ENCODE results near the gene NRG3. TPM values are rescaled to one million over a fixed set of nuclear protein-coding genes. Genes with fewer than 3 reads are reported as not detected.

Gene NRG3
- total and polyA plus RNA-seq, 5 experiments from 2014 or later, result not detected

DNA sequence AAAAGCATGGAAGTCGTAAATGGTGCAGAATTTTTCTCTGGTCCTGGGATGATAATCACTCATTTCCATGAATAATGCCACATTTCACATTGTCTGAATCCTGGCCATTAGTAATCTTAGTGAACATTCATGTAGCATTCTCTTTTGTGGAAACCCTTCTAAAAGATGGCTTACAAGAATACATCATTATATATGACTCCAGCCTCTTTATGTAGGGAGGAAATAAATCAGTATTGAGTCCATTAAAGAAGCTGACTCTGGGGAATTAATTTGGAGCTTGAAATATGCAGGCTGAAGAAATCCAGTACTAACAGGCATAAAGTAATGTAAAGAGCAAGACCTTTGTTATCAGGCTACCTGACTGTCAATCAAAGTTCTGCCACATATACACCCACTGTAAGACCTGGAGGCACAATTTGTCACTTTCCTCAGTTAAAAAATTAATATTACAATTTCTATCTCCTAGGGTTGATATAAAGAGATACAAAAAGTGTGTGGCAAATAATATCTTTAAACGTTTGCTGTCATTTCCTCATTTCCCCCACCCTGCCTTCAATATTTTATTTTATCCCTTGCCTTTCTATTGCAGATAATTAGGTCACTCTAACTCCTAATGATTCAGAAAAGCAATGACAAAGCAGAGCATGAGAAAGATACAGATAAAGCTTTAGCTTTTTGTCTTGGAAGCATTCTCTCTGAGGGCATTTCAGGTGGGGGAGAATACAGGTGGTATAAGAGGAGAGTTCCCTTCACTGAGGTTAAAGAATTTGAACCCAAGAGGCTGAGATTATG lies 1142.3 kb downstream of the NRG3 start:
- ATAC-seq, result no peak
- no peaks in the 10 kb centered on the region for H3K4me1 Mint-ChIP-seq
- POLR2A ChIA-PET, result no interaction called here
- H3K9me3 Mint-ChIP-seq, result peaks cover 0 to 22% (median 6%) of the 10 kb centered on the region in 9 donors
- no peak overlapping the region for H3K27ac Mint-ChIP-seq
- no peaks in the 10 kb centered on the region for H3K27me3 Mint-ChIP-seq
- no peak overlapping the region for H3K4me3 Mint-ChIP-seq
- DNase-seq, result no peak
- no peaks in the 10 kb centered on the region for H3K36me3 Mint-ChIP-seq

DNA sequence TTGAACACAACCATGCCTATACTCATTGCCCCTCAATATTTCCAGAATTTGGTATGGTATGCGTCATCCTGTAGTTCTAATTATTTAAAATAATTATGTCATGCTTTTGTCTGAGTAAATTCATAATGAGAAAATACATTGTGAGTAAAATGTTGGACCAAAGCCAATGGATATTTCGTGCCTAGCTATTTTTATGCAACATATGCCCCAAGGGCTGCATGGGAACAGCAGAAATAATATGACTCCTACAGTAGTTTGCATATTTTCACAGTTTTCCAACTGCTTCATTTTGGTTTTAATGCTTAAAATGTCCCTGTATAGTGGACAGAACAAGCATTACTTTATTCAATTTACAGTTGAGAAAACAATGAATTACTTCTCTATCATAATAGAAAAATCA lies 1148.7 kb downstream of the NRG3 start:
- no peak for DNase-seq
- Mint-ChIP-seq H3K27me3 (no peaks in the 10 kb centered on the region), H3K4me1 (no peaks in the 10 kb centered on the region), H3K27ac (no peak overlapping the region), H3K36me3 (no peaks in the 10 kb centered on the region), H3K9me3 (peaks cover 0 to 34% (median 11%) of the 10 kb centered on the region in 9 donors), H3K4me3 (no peak overlapping the region)
- POLR2A ChIA-PET, result no interaction called here
- no peak for ATAC-seq

Data from naive thymus-derived CD8-positive, alpha-beta T cell (primary cell).